Fibroblast of lung (primary cell): ENCODE data around the gene CCL3.

Experiments used
- EZH2 ChIP-seq: IDR thresholded peaks from 2 replicates; pipeline ENCODE4 v1.5.1; 2012; ENCODE audit warnings: low read length, control low read depth, mild to moderate bottlenecking; ENCODE audit errors: missing control alignments
- TF ChIP-seq, protein P1 (sequence below), 2 donors: IDR thresholded peaks in 1 of 2; conservative IDR thresholded peaks in 1 of 2; 1 replicate in 1 of 2; 2 replicates in 1 of 2; pipeline ENCODE4 v1.5.1; 2011 to 2012; ENCODE audit warnings: low read length in 2 of 2, control low read depth in 1 of 2, inconsistent platforms in 1 of 2, low read depth in 1 of 2, mild to moderate bottlenecking in 1 of 2

DNA sequence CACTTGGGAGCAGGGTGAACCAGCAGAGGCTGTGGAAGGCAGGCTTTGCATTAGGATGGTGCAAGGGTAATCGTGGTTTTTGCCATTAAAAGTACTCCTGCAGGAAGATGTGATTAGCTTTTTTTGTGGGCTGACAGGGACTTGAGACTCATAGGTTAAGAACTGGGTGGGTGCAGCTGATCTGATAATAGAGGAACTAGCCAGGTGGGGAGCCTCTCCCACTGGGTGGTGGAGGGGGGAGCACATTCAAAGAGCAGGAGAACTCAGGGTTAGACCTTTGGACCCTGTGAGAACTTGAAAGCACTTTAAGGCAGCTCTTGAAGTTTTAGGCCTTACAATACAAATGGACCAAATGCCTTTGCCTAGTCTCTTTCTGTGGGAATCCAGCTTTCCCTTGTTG, 46.1 kb upstream of the CCL3 start:
- TF ChIP-seq, protein P1, sequence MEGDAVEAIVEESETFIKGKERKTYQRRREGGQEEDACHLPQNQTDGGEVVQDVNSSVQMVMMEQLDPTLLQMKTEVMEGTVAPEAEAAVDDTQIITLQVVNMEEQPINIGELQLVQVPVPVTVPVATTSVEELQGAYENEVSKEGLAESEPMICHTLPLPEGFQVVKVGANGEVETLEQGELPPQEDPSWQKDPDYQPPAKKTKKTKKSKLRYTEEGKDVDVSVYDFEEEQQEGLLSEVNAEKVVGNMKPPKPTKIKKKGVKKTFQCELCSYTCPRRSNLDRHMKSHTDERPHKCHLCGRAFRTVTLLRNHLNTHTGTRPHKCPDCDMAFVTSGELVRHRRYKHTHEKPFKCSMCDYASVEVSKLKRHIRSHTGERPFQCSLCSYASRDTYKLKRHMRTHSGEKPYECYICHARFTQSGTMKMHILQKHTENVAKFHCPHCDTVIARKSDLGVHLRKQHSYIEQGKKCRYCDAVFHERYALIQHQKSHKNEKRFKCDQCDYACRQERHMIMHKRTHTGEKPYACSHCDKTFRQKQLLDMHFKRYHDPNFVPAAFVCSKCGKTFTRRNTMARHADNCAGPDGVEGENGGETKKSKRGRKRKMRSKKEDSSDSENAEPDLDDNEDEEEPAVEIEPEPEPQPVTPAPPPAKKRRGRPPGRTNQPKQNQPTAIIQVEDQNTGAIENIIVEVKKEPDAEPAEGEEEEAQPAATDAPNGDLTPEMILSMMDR (conservative IDR thresholded peaks at IDR 0.05 in 1 of 2, IDR thresholded peaks at IDR 0.05 in 1 of 2; ENCODE audit: low read depth in 1 of 2, low read length in 2 of 2) = no peak
- no peak for TF ChIP-seq EZH2
